WI38 (cell line): Measurements from ENCODE around the gene DPH3.

ENCODE experiments used
- H3K4me3 ChIP-seq: 2 replicates; pipeline ENCODE4 v1.5.1; 2011; ENCODE audit warnings: low read depth, mild to moderate bottlenecking, control low read depth, low read length
- TF ChIP-seq, protein P1 (sequence below): IDR thresholded peaks from 2 replicates; pipeline ENCODE4 v1.5.1; 2012; ENCODE audit warnings: low read depth, mild to moderate bottlenecking, control low read depth, low read length

DPH3 gene

DNA sequence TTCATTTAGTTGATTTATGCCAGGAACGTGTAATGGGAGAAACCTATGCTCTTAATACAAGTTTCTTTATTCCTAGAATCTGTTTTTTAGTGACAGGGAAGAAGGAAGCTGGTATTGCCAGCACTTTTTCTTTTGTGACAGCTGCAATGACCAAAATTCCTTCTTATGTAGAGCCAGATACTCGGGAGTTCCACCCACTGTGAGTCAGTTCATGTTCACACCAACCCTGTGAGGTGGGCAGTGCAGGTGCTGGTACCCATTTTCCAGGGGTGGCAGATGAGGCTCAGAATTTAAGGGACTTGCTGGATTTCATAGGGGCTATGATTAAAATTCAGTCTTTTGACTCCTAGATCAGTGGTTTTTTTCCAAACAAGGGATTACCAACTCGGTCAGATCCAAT, 35.0 kb upstream of the DPH3 start:
- no peak overlapping the region for H3K4me3 ChIP-seq
- TF ChIP-seq, protein P1, sequence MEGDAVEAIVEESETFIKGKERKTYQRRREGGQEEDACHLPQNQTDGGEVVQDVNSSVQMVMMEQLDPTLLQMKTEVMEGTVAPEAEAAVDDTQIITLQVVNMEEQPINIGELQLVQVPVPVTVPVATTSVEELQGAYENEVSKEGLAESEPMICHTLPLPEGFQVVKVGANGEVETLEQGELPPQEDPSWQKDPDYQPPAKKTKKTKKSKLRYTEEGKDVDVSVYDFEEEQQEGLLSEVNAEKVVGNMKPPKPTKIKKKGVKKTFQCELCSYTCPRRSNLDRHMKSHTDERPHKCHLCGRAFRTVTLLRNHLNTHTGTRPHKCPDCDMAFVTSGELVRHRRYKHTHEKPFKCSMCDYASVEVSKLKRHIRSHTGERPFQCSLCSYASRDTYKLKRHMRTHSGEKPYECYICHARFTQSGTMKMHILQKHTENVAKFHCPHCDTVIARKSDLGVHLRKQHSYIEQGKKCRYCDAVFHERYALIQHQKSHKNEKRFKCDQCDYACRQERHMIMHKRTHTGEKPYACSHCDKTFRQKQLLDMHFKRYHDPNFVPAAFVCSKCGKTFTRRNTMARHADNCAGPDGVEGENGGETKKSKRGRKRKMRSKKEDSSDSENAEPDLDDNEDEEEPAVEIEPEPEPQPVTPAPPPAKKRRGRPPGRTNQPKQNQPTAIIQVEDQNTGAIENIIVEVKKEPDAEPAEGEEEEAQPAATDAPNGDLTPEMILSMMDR, result no peak

DNA sequence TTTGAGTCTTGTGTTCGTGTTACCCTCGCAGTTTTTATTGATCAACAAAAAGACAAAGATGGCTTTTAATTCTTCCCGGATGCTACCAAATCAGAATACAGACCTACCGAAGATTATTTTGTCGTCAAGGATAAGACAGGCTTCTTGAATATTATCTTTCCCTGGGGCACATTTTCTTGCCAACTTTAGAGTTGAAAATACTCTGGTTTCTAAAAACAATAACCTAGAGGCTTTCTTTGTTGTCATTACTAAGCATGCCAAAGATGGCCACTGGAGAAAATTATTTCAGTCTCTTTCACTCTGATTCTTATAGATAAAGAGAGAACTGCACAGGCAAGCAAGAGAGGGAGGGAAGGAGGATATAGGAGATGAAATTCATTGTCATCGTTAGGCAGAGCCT, 34.1 kb upstream of the DPH3 start:
- TF ChIP-seq, protein P1, result no peak
- no peak overlapping the region for H3K4me3 ChIP-seq

DNA sequence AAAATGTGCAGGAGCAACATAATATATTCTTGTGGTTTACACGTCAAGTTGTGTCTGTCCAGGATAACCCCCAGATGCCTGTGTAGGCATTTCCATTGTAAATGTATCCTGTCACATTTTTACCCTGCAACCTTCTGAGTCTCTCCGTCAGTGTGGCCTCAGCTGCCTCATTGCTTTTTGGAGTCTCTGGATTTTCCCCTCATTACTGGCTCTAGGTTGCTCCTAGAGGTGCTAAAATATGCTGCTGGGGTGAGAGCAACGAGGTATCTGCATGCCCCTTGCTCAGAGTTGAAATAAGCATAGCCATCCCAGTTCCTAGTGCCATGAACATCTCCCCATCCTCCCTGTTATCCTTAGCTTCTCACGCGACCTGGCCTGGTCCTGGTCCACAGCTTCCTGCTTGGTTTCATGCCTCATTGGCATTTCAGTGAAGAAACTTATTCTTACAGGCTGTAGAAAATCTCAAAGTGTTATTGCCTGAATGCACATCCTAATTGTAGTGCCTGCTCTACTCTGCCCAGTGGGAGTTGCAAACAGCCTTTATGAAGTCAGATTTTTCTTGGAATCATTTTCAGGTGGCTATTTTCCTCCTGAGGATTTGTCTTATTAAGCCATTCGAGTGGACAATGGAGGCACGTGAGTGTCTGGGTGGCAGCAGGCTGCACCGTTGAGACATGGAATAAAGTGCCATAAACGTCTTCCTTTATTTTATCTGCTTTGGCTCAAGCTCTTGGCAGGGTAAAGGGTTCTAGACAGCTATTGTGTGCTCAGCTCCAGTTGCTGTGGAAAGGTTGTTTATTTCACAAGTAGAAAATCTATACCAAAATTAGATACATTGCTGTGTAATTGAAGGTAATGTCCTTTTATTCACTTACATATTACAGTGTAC, 33.5 kb upstream of the DPH3 start:
- TF ChIP-seq, protein P1, result no peak
- H3K4me3 ChIP-seq, result no peak overlapping the region

DNA sequence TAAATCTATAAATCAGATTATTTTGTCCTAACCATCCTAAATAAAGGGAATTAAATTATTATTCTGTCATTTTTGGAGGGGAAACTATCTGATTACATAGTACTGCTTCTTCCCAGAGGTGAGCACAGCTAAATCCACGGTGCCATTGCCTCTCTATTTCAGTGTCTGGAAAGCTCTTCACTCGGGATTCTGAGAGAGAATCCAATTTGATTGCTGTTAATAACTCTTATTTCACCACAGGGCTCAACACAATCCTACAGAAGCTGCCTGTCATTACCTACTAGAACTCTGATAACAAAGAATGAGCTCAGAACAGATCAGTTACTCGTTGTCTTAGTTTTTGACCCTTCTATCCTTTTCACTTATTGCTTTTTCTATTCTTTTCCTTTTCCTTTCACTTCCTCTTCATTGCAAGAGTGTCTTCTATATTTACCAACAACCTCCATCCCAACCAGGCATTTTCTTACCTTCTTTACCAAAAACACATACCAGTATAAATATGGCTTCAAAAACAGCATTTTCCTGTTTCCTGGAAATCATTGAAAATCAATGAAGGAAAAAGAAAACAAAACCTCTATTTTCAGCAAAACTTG, 30.7 kb upstream of the DPH3 start:
- no peak overlapping the region for H3K4me3 ChIP-seq
- TF ChIP-seq, protein P1, result no peak

- TF ChIP-seq, protein P1, result no peak
Observed at GRCh38 chr3:16294844-16295243, 30.1 kb upstream of the DPH3 start.

DNA sequence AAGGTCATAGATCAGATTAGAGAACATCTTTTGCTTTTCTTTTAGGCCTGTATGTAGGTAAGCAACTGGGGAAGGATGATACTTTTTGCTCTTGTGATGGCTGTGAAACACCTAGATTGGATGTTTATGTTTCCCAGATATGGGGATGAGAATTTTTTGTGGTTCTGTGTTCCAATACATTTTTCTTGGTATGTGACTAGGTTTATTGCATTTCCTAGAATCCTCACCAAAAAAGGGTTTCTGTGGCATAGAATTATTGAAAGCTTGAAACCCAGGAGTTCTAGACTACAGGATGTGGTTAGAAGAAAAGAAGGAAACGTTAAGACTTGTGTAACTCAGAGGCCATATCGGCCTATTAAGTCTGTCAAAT, 26.1 kb upstream of the DPH3 start:
- TF ChIP-seq, protein P1, result no peak
- H3K4me3 ChIP-seq, result no peak overlapping the region

More at GRCh38 chr3:16294844-16295243, 30.1 kb upstream of the DPH3 start:
- H3K4me3 ChIP-seq, result no peak overlapping the region

DNA sequence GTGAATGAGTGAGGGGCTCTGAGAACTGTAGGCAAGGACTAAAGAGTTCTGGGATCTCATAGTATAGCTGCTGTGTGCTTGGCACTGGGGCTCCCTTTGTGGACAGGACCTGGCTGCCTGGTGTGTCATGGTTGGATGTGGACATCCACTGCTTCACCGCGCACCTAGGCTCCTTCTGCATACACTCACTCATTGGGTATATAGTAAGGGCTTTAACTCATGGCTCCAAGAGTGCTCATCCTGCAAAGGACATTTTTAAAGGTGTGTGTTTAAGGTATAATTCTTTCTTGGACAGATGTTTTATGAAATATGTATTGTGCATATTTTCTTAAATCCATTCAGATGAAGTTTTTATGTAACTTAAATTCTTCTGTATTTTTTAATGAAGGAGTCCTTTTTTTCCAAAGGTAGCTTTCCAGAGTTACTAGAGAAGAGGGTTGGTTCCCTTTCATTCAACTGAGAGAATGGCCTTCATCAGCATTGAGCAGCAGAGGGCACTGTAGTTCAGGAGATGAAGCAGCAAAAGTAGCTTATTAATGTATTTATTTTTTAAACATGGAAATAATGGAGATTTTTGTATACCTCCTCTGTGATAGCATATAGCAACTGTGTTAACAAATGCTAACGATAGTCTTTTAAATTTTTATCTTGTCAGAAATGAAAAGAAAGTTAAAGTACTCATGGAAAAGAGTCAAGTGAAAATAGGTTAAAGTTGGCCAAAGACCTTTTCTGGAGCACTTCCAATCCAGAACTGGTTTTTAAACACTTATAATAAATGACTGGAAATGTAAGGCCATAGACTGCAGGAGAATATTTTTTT, 25.5 kb upstream of the DPH3 start:
- no peak overlapping the region for H3K4me3 ChIP-seq
- TF ChIP-seq, protein P1, result peak; percentile 67
